D721Med (cell line): ENCODE measurements around the gene MAD1L1.

Source experiments
- DNase-seq: peaks from one replicate; pipeline ENCODE4 v3.0.0; 2011; ENCODE audit warnings: low spot score; ENCODE audit not compliant: insufficient read length
- FAIRE-seq: peaks from 2 replicates; lab custom pipeline; 2011; peaks lifted over from hg19 to GRCh38; lab: Jason Lieb, UNC
- CTCF ChIP-seq: IDR thresholded peaks from 2 replicates; pipeline ENCODE4 v1.5.1; 2012; ENCODE audit warnings: mild to moderate bottlenecking, control low read depth; ENCODE audit not compliant: insufficient read depth; ENCODE audit errors: missing control alignments

The MAD1L1 gene

GRCh38 chr7:1940863-1941262 lies 291.9 kb downstream of the MAD1L1 start:
- FAIRE-seq, result no peak
- TF ChIP-seq CTCF, result no peak
- DNase-seq, result no peak

GRCh38 chr7:1940402-1940786 lies 292.4 kb downstream of the MAD1L1 start:
- TF ChIP-seq CTCF, result no peak
- FAIRE-seq, result no peak
- no peak for DNase-seq

- DNase-seq (no peak), FAIRE-seq (no peak)
- TF ChIP-seq CTCF, result no peak
These were observed 293.0 kb downstream of the MAD1L1 start for GRCh38 chr7:1939434-1940401.

- TF ChIP-seq CTCF, result no peak
- DNase-seq (no peak), FAIRE-seq (no peak)
These were observed 293.8 kb downstream of the MAD1L1 start for GRCh38 chr7:1938788-1939433.

- FAIRE-seq (no peak), DNase-seq (no peak)
- TF ChIP-seq CTCF, result no peak
These were observed 295.5 kb downstream of the MAD1L1 start for GRCh38 chr7:1937252-1937605.

- no peak for DNase-seq
- no peak for TF ChIP-seq CTCF
- no peak for FAIRE-seq
These were observed 296.1 kb downstream of the MAD1L1 start for GRCh38 chr7:1936531-1937251.
